ENCODE results near the gene GTSE1. TPM values are rescaled to one million over a fixed set of nuclear protein-coding genes. Genes with fewer than 3 reads are reported as not detected.

The GTSE1 gene
- total RNA-seq, 1 experiment from 2014 or later: 42.6 TPM

DNA sequence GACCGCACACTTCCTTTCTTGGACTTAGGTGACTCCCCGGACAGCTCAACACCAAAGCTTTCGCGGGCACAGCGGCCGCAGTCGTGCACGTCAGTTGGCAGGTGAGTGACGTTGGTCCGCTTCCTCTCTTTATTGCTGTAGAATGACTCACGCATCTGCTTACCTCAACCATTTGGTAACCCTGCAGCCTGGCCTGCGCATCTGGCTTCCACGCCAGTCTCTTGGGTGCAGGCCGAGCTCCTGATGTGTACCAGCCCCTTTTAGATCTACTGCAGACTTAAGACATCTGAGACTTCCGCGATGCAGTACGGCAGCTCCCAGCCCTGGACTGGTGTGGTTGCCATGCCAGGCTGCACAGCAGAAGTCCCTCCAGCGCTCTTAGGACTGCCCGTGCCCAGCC, 26.5 kb downstream of the GTSE1 start:
- H4K20me1 ChIP-seq (ENCODE audit: control insufficient read depth, insufficient read depth, insufficient read length): no peaks in the 10 kb centered on the region
- no peak overlapping the region for H2BK12ac ChIP-seq (ENCODE audit: insufficient read length, low read depth, low read length)
- H4K5ac ChIP-seq (ENCODE audit: insufficient read length, low read depth, low read length): no peak overlapping the region
- no CpG with 5 or more reads among the region's 19 CpGs for WGBS (ENCODE audit: extremely low coverage, insufficient read length, low lambda C conversion rate)
- H4K91ac ChIP-seq (ENCODE audit: insufficient read length, low read depth, low read length): no peak overlapping the region
- no peak overlapping the region for H3K4me2 ChIP-seq (ENCODE audit: insufficient read depth, insufficient read length, low read length)
- H4K8ac ChIP-seq (replicated peaks; ENCODE audit: insufficient read length, low read depth, low read length): no peak overlapping the region
- H3K56ac ChIP-seq (ENCODE audit: insufficient read length, low read depth, low read length): no peak overlapping the region
- Mint-ChIP-seq H3K27me3 (ENCODE audit: low read depth) (no peaks in the 10 kb centered on the region), H3K4me3 (no peak overlapping the region), H3K4me1 (no peaks in the 10 kb centered on the region), H3K27ac (0 out of 7 replicates have a peak overlapping the region, but pooled peaks of 1 of the 3 experiments have one; percentile 64), H3K36me3 (ENCODE audit: insufficient read depth in 1 of 3, low read depth in 3 of 3) (peaks cover 35 to 87% (median 79%) of the 10 kb centered on the region in 3 experiments), H3K9me3 (no peaks in the 10 kb centered on the region)
- no peaks in the 10 kb centered on the region for H3K79me2 ChIP-seq (ENCODE audit: insufficient read depth, low read length)
- no peak overlapping the region for H2BK15ac ChIP-seq (ENCODE audit: low read depth, low read length)
- H2BK20ac ChIP-seq (ENCODE audit: low read depth, low read length, poor library complexity, severe bottlenecking): no peak overlapping the region
- no peak overlapping the region for H3K27ac ChIP-seq (ENCODE audit: insufficient read length, low read depth, low read length)
- no peak for DNase-seq
- H3K9ac ChIP-seq (ENCODE audit: extremely low read depth, insufficient read length, low read length): no peak overlapping the region
- H3K27me3 ChIP-seq (ENCODE audit: insufficient read depth, low read length): no peaks in the 10 kb centered on the region
- no peaks in the 10 kb centered on the region for H3K9me3 ChIP-seq (ENCODE audit: control insufficient read depth, low read depth, low read length)
- no peaks in the 10 kb centered on the region for H3K23me2 ChIP-seq (ENCODE audit: insufficient read length, low read depth, low read length, poor library complexity, severe bottlenecking)
- H3K18ac ChIP-seq (ENCODE audit: insufficient read length, low read depth, low read length): no peak overlapping the region
- no peak overlapping the region for H3K4ac ChIP-seq (ENCODE audit: low read depth, low read length)
- no peak overlapping the region for H2BK5ac ChIP-seq (ENCODE audit: insufficient read length, low read length)
- no peaks in the 10 kb centered on the region for H3K4me1 ChIP-seq (ENCODE audit: insufficient read depth, low read length)
- no peak overlapping the region for H2AFZ ChIP-seq (ENCODE audit: low read length)
- TF ChIP-seq, protein P1, sequence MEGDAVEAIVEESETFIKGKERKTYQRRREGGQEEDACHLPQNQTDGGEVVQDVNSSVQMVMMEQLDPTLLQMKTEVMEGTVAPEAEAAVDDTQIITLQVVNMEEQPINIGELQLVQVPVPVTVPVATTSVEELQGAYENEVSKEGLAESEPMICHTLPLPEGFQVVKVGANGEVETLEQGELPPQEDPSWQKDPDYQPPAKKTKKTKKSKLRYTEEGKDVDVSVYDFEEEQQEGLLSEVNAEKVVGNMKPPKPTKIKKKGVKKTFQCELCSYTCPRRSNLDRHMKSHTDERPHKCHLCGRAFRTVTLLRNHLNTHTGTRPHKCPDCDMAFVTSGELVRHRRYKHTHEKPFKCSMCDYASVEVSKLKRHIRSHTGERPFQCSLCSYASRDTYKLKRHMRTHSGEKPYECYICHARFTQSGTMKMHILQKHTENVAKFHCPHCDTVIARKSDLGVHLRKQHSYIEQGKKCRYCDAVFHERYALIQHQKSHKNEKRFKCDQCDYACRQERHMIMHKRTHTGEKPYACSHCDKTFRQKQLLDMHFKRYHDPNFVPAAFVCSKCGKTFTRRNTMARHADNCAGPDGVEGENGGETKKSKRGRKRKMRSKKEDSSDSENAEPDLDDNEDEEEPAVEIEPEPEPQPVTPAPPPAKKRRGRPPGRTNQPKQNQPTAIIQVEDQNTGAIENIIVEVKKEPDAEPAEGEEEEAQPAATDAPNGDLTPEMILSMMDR (conservative IDR thresholded peaks at IDR 0.05): no peak
- no peak overlapping the region for H3K23ac ChIP-seq (ENCODE audit: insufficient read length, low read depth, low read length)
- no peak overlapping the region for H3K14ac ChIP-seq (ENCODE audit: insufficient read depth, low read length)
- H2AK5ac ChIP-seq (ENCODE audit: insufficient read length, low read length): no peak overlapping the region
- no peak overlapping the region for H3T11ph ChIP-seq (ENCODE audit: low read length)
- H2BK120ac ChIP-seq (ENCODE audit: low read depth, low read length, poor library complexity, severe bottlenecking): no peak overlapping the region
- no peaks in the 10 kb centered on the region for H3K79me1 ChIP-seq (ENCODE audit: insufficient read depth, low read depth, low read length, poor library complexity, severe bottlenecking)

Data from H9 (cell line).